NCI-H226 (cell line): ENCODE results near the gene COL25A1.

ENCODE experiments used
- DNase-seq: peaks from one replicate; pipeline ENCODE4 v3.0.0-alpha.2; 2015

The COL25A1 gene

DNA sequence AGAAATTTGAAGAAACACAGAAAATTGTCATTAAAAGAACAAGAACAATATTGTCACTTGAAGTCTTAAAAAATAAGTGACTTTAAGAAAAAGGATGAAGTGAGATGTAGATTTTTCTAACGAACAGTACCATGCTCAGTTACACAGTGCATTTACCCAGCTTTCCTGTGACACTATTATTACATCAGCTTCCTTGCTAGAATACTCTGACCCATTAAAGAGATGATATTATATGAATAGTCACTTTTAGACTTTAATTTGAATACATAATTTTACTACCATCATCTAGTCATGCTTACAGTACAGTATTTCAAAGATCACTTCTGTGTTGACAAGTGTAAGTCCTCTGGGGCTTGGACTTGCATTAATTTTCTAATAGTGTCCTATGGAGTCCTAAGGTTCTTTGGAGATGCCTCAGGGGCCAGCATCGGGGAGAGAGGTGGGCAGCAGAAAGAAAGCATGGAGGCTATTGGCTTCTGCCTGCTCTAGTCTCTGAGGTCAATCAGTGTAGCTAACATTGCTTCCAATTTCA, 10.7 kb downstream of the COL25A1 start:
- no peak for DNase-seq

DNA sequence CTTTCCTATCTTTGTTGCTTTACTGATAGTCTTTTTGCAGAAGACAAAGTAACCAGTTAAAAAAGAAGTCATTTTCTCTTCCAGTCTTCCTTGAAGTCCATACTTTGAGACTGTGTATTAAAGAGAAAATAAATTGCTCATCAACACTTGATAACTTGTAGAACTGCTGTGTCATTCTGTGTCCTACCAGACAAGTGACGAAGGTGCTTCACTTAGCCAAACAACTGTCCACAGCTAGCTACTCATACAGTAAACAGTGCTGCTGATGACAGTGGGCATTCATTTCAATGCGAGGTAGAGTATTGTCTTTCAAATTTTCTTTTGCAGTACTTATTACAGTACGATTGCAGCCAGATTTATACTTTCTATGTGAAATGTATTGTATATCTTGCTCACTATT, 11.5 kb downstream of the COL25A1 start:
- no peak for DNase-seq

DNA sequence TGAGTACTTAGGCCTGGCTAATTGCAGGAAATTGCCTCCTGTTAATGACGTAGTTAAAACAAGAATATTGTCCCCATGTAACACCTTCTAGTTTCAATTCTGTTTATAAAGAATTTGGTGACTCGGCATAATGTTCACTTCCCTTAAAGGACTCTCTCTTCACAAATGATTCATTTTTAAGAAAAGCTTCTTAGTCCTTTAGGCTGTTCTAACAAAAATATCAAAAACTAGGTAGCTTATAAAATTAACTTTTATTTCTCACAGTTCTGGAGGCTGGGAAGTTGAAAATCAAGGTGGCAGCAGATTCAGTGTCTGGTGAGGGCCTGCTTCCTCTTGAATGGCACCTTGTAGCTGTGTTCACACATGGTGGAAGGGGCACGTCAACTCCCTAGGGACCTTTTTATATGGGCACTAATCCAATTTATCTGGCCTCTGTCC, 23.8 kb downstream of the COL25A1 start:
- no peak for DNase-seq

DNA sequence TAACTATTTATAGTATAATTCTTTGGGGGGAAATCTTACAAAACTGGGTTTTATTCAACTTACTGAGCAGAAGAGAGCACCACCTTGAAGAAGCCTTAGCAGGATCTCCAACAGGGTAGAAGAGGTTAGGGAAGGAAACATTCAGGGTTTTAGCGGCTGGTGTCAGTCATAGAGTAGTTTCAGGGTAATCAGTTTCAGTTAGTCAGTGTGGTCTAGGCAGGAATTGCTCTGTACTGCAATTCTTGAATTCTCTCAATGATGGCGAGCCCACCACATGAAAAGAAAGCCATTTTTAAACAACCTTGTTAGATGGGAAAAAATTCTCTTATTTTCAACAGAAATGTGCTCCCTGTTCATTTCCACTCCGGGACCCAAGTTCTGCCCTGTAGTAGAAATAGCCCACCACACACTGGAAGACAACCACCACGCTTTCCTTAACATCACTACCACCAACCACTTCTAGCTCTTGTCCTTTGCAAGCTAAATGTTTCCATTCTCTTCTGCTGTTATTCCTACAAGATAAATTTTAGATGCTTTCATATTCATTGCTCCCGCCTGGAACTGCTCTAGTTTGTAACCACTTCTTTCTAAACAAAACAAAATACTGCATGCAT, 25.9 kb downstream of the COL25A1 start:
- no peak for DNase-seq

DNA sequence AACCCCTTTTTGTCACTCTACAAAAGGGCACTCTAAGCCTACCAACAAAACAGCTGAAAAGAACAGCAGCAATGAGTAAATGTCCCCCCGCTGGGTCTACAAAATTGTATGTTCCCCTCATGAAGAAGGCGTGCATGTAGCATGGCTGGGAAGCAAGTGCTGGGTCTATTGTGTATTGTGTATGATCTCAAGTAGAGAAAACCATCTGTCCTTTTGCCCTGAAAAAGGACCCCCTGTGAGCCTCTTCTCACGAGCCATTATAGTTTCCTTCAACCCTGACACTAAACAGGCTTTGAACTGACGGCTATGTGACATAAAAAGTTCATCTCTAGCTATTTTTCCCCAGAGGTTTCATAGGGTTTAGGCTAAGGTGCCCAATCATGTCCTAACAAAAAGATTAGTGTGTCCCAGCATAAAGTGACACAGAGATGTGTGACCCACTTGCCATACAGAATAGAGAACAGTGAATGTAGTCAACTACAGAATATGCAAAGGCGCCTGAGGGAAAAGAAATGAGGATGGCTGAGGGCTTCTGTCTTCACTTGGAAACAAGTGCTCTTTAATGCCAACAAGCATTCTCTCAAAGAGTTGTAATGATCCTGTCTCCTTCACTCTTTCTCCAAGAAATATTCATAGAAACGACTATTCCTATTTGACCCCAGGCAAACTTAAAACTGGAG, 27.3 kb downstream of the COL25A1 start:
- DNase-seq: no peak

DNA sequence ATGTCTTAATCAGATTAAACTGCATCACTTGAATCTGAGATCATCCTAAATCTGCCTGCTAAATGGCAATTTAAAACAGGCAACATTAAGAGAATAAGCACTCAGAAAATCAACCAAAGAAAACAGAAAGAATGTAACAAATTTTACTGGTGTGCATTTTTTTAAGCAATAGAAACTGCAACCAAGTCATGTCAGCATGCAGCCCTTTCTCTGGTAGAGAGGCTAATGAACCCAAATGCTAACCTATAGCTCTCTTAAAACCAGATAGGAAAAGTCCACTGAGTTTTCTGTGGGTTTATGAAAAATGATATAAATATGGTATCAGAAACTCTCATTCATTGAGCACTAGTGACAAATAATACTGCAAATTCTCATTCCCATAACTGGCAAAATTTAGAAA, 35.6 kb downstream of the COL25A1 start:
- no peak for DNase-seq

DNA sequence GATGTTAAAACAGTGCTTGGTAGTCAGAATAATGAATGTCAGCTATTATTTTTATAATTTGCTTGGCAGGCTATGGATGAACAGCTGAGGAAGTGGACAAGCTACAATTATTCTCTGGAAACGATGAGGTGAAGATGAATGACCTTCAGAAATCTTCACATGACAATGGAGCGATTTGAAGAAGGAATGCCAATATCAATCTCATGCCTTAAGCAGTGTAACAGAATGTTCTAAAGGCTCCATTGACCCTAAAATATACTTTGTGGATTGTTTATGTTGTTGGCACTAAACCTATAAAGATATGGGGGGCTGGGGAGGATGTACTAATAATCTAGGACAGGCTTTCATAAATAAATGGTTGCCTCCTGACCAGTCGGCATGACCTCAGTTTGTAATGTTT, 36.2 kb downstream of the COL25A1 start:
- no peak for DNase-seq

DNA sequence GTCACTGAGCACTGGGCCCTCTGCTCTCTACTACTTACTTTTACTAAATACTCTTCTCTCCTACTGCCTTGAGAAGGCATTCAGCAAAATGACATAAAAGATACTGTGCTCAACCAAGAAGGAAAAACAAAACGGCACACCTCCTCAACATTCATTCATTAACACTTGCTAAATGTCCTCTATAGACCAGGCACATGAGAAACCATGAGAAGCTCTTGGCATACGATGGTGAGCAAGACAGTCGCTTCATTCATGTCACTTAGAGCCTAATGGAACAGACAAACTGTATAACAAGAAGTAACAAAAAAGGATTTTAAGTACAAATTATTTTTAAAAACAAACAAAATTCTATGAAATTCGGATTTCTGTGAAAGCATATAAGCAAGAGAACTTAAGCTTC, 38.7 kb downstream of the COL25A1 start:
- no peak for DNase-seq

DNA sequence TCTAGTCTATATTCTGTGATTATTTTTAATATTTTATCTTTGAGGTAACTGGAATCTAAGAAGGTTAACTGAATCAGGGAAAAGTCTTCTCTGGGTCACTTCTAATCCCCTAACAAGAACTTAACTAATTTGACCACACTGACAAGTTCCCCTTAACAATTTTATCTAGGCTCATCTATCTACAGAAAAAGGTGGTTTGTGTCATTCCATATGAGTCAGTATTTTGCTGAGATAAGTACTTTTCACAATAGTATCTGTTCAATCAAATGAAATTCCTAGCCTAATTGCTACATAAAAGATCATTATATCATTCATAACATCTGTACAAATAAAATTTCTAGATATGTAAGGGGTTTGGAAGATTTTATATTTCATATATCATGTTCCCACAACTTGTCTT, 45.6 kb downstream of the COL25A1 start:
- no peak for DNase-seq

DNA sequence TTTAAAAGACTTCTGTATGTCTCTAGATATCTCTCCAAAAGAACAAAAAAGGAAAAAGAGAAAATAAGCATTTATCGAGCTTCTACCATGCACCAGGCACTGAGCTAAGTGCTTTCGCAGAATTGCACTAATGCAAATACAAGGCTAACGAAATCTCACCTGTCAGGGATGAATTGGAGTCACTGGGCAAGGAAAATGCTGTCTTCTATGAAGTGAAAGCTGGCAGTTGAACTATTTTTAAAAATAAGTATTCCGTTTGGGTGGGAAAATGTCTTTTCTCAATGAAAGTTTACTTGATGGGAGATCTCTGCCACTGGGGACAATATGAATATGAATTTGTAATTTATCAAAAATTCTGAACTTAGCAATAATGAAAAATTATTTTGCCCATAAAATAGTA, 47.6 kb downstream of the COL25A1 start:
- DNase-seq: no peak

DNA sequence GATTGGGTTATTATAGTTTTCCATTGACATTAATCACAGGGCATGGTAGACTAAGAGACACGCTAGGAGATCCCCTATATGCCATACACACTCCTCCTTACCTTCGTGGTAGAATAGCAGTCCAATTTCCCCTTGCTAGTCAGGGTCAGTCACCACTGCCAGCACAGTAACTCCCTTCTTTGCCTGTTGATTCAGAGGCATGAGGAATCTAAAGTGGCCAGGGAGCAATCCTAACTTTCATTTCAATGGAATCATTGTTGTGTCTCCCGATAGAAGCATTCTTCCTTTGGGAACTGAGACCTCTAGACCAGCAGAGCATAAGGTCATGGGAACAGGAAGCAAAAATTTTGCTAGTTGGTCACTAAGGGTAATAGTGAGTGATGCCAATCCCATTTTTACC, 51.1 kb downstream of the COL25A1 start:
- no peak for DNase-seq

DNA sequence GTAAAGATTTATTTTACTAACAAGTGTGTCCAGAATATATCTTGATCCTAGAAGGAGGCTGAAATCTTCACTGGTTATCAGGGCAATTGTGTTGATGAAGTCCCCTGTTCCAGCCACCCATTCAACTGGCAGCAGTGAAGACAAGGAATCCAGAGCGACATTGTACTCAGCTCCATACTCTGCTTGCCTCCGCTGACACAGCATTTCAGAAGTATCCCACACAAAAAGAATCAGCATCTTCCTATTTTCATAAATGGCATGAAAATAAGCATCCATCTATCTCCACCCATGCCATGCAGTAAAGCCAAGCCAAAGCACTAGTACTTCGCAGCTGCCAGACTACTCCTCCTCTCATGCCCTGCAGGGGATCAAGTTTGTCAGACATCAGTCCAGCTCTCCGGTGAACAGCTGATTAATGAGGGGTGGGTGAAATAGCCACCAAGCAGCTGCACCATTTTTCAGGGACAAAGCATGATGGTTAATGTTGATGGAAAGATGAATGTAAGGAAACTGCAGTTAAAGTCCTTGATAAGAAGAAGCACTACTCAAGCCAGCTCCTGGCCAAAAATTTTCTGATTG, 54.0 kb downstream of the COL25A1 start:
- DNase-seq: no peak

DNA sequence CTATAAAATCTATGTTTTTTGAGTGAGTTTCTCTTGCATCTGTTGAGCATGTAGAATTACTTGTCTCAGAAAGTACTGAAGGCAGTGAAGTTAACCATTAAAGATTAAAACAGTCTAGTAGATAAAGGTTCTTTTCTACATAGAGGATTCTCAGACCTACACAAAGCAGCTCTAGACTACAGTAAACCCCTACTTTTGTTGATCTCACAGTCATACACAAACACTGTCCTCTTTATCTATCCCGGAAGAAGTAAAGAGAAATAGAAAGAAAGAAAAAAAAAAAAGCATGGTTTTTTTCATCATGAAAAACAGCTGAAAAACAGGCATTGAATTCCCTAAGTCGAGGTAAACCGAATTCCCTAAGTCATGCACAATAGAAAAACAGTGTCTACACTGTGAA, 58.6 kb downstream of the COL25A1 start:
- DNase-seq: no peak

DNA sequence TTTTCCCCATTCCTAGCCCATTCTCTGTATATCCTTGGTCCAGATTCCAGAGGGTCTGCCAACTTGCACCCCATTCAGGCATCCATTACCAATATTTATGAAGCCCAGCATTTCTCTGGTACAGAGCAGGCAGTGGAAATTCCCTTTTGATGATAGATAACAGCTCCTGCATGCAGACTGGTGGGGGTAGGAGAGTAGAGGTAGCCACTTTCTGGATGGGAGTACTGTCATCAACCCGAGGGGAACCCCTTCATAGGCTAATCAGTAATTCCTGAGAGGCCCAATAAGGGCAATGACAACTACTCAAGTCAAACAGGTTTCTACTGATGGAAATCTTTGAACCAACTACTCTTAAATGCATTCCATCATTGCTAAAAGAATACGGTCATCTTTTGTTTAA, 63.7 kb downstream of the COL25A1 start:
- no peak for DNase-seq

DNA sequence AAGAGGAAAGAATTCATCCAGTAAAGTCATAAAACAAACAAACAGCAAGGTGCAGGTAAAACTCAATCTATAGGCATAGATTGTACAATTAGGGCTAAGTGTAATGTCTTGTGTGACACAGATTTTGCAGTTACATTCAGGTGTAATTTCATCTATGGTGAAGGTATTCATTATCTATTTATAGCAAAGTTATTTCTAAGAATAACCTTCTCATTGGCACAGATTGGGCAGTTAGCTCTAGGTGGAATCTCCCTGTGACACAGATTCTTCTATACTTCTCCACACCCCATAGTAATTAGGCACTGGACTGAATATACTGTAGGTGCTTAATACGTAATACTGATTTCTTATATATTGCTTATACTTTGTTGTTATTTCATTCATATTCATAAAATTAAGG, 66.8 kb downstream of the COL25A1 start:
- DNase-seq: no peak

DNA sequence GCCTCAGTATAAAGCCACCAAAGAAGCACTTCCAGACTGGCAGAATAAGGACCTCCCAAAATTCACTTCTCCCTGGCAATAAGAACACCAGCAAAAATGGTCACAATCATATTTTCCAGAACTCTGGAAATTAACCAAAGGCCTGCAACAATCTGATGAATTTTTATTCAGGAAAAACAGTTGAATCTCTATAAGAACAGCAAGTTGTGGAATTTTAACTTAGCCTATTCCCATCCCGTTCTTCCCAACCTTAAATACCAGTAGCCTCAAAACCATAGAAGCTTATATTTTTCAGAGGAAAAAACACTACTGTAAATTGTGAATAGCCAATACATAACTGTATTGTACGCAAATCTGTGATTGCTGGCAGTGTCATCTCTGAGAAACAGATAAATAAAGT, 67.9 kb downstream of the COL25A1 start:
- no peak for DNase-seq

DNA sequence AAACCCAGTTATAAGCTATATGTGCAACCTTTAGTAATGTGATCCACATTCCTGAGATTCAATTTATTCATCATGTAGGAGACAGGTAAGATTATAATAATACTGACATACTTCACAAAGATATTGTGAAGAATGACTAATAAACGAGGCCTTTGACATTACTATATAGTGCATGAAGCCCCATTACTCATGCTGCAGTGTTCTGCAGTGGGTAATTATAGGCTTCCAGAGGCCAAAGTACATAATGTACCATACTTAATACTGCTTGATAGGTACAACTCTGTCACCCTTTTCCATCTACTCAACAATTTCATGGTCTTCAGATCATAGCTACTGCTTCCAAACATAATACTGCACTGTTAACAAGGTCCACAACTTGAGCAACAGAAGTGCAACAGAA, 68.9 kb downstream of the COL25A1 start:
- DNase-seq: peak; percentile 20

DNA sequence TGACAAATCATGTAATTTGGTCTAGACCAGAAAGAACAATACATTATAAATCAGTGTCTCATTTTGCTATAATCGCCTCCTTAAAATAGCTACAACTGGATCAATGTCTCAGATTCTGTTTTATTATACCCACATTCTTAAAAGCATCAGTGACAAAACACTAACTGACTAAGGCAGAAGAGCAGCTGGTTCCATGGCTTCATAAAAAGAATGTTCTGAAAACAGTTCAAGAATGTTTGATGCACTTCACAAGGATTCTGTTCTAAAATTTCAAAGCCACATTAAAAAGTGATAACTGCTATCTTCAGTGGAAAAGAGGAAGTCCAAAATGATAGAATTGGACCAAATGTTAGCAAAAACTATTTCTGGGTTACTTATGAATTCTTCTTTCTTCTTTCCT, 69.8 kb downstream of the COL25A1 start:
- no peak for DNase-seq

DNA sequence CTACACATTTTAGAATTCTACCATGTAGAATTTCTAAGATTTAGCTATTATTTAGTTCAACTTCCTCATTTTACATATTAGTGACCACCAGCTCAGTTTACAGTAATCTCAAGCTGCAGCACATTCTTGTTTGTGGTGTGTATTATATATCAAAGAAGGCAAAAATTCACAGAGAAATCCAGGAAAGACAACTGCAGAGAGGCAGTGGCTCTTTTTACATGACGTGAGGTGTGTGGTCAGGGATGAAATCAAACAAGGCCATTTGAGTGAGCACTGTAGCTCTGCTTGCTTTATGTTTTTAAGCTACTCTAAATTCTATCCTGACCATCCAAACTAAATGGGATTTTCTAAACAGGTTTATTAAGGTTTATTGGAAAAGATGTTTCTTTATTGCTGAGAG, 71.1 kb downstream of the COL25A1 start:
- no peak for DNase-seq

DNA sequence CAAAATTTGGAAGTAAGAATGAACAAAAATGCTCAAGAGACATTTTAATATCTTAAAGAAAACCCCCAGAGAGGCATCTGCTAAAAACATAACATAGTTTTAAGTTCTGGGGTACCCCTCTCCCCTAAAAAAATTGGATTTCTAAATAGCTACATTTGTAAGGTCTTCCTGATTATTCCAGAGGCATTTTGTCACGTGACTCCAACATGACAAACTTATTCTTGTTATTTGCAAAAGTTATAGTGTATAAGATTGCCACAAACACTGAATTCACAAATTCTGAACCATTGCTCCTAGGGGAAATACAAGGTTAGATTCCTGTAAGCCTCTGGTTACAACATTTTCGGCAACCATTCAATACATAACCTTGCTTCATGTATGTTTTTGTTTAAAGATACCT, 73.4 kb downstream of the COL25A1 start:
- no peak for DNase-seq

DNA sequence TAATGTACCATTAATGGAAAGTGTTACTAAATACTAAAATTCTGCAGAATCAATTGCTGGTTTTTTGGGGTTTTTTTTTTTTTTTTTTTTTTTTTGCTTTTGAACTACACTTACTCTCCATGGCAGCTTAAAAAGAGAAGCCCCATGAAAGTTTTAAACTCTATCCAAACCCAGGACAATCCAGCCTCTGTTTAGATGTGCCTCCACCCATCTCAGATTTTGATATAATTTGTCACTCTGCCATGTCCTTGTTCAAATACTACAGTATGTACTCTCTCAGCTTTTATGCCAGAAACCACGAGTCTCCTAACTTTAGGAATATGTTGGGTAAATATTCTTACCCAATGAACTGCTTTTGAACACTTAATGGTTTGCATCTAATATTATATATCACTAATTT, 84.2 kb downstream of the COL25A1 start:
- no peak for DNase-seq

DNA sequence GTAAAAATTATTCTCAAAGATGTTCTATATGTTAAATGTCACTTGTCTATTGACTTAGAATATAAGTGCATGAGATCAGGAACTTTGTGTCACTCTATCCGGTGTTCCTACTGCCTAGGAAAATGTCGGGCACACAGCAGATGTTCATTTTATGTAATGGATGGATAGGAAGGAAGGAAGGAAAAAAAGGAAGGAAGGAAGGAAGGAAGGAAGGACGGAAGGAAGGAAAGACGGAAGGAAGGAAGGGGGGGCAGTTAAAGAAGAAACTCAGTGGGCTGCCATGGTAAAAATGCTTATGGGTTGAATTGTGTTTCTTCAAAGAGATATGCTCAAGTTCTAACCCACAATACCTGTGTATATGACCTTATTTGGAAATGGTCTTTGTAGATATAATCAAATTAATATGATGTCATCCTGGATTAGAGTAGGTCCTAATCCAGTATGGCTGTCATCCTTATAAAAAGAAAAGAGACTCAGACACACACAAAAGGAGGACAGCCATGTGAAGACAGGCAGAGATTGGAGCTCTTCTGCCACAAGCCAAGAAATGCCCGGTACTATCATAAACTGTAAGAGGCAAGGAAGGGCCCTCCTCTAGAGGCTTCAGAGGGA, 86.3 kb downstream of the COL25A1 start:
- DNase-seq: no peak

DNA sequence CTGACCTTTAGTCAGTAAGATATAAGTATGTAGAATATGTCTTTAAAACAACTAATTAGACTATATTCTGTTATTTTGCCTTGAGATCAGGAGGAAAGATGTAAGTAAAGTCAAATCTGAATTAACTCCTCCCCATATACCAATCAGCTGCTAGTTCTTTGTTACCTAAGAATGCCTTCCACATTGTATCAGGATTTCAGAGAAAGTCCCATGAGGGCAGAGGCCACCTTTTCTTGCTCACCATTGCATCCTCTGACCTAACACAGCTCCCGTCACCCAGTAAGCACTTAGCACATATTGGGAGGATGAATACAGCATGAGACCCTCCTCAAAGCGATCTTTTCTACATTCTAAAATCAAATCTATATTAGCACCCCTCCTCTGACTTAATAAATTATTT, 87.0 kb downstream of the COL25A1 start:
- DNase-seq: no peak
